OCI-LY3 (cell line): ENCODE data around the gene TP53BP1.

Experiments
- H2AFZ ChIP-seq: fragments of 200-600, 300-600 bp; shearing (Covaris generic); 2 replicates; pipeline ENCODE4 v1.6.0; 2014; ENCODE audit warnings: antibody characterized with exemption, low read depth, low read length
- H3K27ac ChIP-seq: fragments of 200-600, 300-600 bp; sonication (generic); 2 replicates; pipeline ENCODE4 v1.5.1; 2014; ENCODE audit warnings: mild to moderate bottlenecking, low read length, moderate library complexity, mixed read lengths
- H3K27me3 ChIP-seq: fragments of 200-600, 300-600 bp; sonication (generic); 2 replicates; pipeline ENCODE4 v1.6.1; 2014; ENCODE audit warnings: low read depth, low read length, mixed read lengths
- H3K36me3 ChIP-seq: fragments of 200-600, 300-600 bp; sonication (generic); replicated peaks from 2 replicates; pipeline ENCODE3; 2014; ENCODE audit warnings: low read depth, low read length, mixed read lengths
- H3K4me1 ChIP-seq: fragments of 300-600, 200-600 bp; sonication (generic); 2 replicates; pipeline ENCODE4 v1.6.1; 2014; ENCODE audit warnings: low read length, mixed read lengths
- H3K4me2 ChIP-seq: fragments of 200-600, 300-600 bp; sonication (generic); 2 replicates; pipeline ENCODE4 v1.6.1; 2014; ENCODE audit warnings: low read length, mixed read lengths
- H3K4me3 ChIP-seq: fragments of 300-600, 200-600 bp; sonication (generic); 2 replicates; pipeline ENCODE4 v1.5.1; 2014; ENCODE audit warnings: antibody characterized with exemption, mild to moderate bottlenecking, low read length, moderate library complexity
- H3K79me2 ChIP-seq: fragments of 300-600, 200-600 bp; shearing (Covaris generic); 2 replicates; pipeline ENCODE4 v1.6.1; 2014; ENCODE audit warnings: mild to moderate bottlenecking, low read length, mixed read lengths
- H3K9ac ChIP-seq: fragments of 300-600, 200-600 bp; shearing (Covaris generic); 2 replicates; pipeline ENCODE4 v1.6.0; 2014; ENCODE audit warnings: mild to moderate bottlenecking, low read length, moderate library complexity
- H3K9me3 ChIP-seq: fragments of 200-600, 300-600 bp; shearing (Covaris generic); 2 replicates; pipeline ENCODE4 v1.6.1; 2014; ENCODE audit warnings: low read length, mixed read lengths; ENCODE audit not compliant: insufficient read depth
- H4K20me1 ChIP-seq: fragments of 200-600, 300-600 bp; sonication (generic); 2 replicates; pipeline ENCODE4 v1.6.1; 2016; ENCODE audit warnings: low read length, mixed read lengths; ENCODE audit not compliant: insufficient read depth
- CTCF ChIP-seq: fragments of 200-600, 300-600 bp; sonication (generic); IDR thresholded peaks from 2 replicates; pipeline ENCODE4 v1.5.1; 2014; ENCODE audit warnings: antibody characterized with exemption, low read length, low read depth
- EZH2phosphoT487 ChIP-seq: fragments of 200-600 bp; shearing (Covaris generic); IDR thresholded peaks from 2 replicates; pipeline ENCODE4 v1.6.1; 2018; ENCODE audit warnings: antibody characterized with exemption, mixed run types, low read depth

TP53BP1 gene

GRCh38 chr15:43414196-43414595 is 78.8 kb downstream of the TP53BP1 start:
- Histone ChIP-seq H3K9me3 (no peaks in the 10 kb centered on the region), H3K4me1 (no peaks in the 10 kb centered on the region), H3K9ac (no peak overlapping the region), H3K4me2 (no peak overlapping the region), H3K79me2 (no peaks in the 10 kb centered on the region), H4K20me1 (no peaks in the 10 kb centered on the region), H3K27ac (no peak overlapping the region), H2AFZ (no peak overlapping the region), H3K27me3 (no peaks in the 10 kb centered on the region), H3K36me3 (peaks cover 60% of the 10 kb centered on the region), H3K4me3 (no peak overlapping the region)
- TF ChIP-seq EZH2phosphoT487, result no peak
- TF ChIP-seq CTCF, result no peak

GRCh38 chr15:43412096-43412495 is 80.9 kb downstream of the TP53BP1 start:
- no peaks in the 10 kb centered on the region for H3K4me1 ChIP-seq
- H4K20me1 ChIP-seq, result no peaks in the 10 kb centered on the region
- no peak overlapping the region for H2AFZ ChIP-seq
- H3K4me2 ChIP-seq, result no peak overlapping the region
- no peak overlapping the region for H3K4me3 ChIP-seq
- no peaks in the 10 kb centered on the region for H3K79me2 ChIP-seq
- no peaks in the 10 kb centered on the region for H3K9me3 ChIP-seq
- TF ChIP-seq CTCF (no peak), EZH2phosphoT487 (no peak)
- no peaks in the 10 kb centered on the region for H3K27me3 ChIP-seq
- peaks cover 72% of the 10 kb centered on the region for H3K36me3 ChIP-seq
- H3K9ac ChIP-seq, result no peak overlapping the region
- H3K27ac ChIP-seq, result no peak overlapping the region

- Histone ChIP-seq H3K9me3 (no peaks in the 10 kb centered on the region), H3K4me1 (no peaks in the 10 kb centered on the region), H3K4me3 (no peak overlapping the region), H3K27ac (no peak overlapping the region), H3K36me3 (peaks cover 65% of the 10 kb centered on the region), H2AFZ (no peak overlapping the region), H3K4me2 (no peak overlapping the region), H3K79me2 (no peaks in the 10 kb centered on the region), H3K27me3 (no peaks in the 10 kb centered on the region), H4K20me1 (no peaks in the 10 kb centered on the region), H3K9ac (no peak overlapping the region)
- TF ChIP-seq CTCF (no peak), EZH2phosphoT487 (no peak)
These were observed 82.3 kb downstream of the TP53BP1 start for GRCh38 chr15:43410572-43411214.

GRCh38 chr15:43408789-43409188 is 84.2 kb downstream of the TP53BP1 start:
- Histone ChIP-seq H2AFZ (no peak overlapping the region), H3K79me2 (no peaks in the 10 kb centered on the region), H3K4me2 (no peak overlapping the region), H3K4me3 (no peak overlapping the region), H3K36me3 (peaks cover 70% of the 10 kb centered on the region), H3K27me3 (no peaks in the 10 kb centered on the region), H3K27ac (no peak overlapping the region), H3K9ac (no peak overlapping the region), H3K9me3 (no peaks in the 10 kb centered on the region), H3K4me1 (no peaks in the 10 kb centered on the region), H4K20me1 (no peaks in the 10 kb centered on the region)
- TF ChIP-seq EZH2phosphoT487 (no peak), CTCF (no peak)
